ENCODE results near the gene TLX1. TPM values are rescaled to one million over a fixed set of nuclear protein-coding genes. Genes with fewer than 3 reads are reported as not detected.

TLX1 gene
- total and polyA plus RNA-seq, 9 of the 15 experiments (the other 6 are each of a cell fraction or from before 2014, with no cell fraction given), result 0.03 to 3.3 (median 0.19) TPM; not detected in 1

GRCh38 chr10:101141616-101142532, 10.8 kb downstream of the TLX1 start (continued):
- TF ChIP-seq SMC3 (conservative IDR thresholded peaks at IDR 0.05; ENCODE audit: insufficient read depth, low read depth, low read length) (peak; percentile 74), MTA3 (IDR thresholded peaks at IDR 0.05; ENCODE audit: borderline replicate concordance) (no peak), ZNF23 (CRISPR knock-in tag; IDR thresholded peaks at IDR 0.05) (no peak), NONO (IDR thresholded peaks at IDR 0.05; ENCODE audit: low read depth in 2 of 2, low read length in 1 of 2) (no peak), BRD4 (IDR thresholded peaks at IDR 0.05) (no peak), ZNF518B (CRISPR knock-in tag; IDR thresholded peaks at IDR 0.05) (no peak), IFI16 (CRISPR knock-in tag; IDR thresholded peaks at IDR 0.05) (no peak), ZFX (CRISPR knock-in tag; IDR thresholded peaks at IDR 0.05) (peak; percentile 47), TRIM24 (IDR thresholded peaks at IDR 0.05) (no peak), FOXM1 (IDR thresholded peaks at IDR 0.05; ENCODE audit: low read depth) (no peak), FOXM1 (CRISPR knock-in tag; IDR thresholded peaks at IDR 0.05; ENCODE audit: low read depth) (no peak), ZNF134 (CRISPR knock-in tag; conservative IDR thresholded peaks at IDR 0.05) (no peak), CTCFL (IDR thresholded peaks at IDR 0.05; ENCODE audit: borderline replicate concordance, insufficient read depth, low read depth, low read length, poor library complexity, severe bottlenecking) (peak; percentile 35), CXXC5 (CRISPR knock-in tag; IDR thresholded peaks at IDR 0.05) (no peak), KAT7 (CRISPR knock-in tag; IDR thresholded peaks at IDR 0.05; ENCODE audit: borderline replicate concordance) (0 out of 2 replicates have a peak, but pooled peaks have one; percentile 73), HMG20B (CRISPR knock-in tag; IDR thresholded peaks at IDR 0.05) (no peak), BCOR (IDR thresholded peaks at IDR 0.05) (no peak), PKNOX1 (IDR thresholded peaks at IDR 0.05) (no peak)
- TF ChIP-seq, protein P1, sequence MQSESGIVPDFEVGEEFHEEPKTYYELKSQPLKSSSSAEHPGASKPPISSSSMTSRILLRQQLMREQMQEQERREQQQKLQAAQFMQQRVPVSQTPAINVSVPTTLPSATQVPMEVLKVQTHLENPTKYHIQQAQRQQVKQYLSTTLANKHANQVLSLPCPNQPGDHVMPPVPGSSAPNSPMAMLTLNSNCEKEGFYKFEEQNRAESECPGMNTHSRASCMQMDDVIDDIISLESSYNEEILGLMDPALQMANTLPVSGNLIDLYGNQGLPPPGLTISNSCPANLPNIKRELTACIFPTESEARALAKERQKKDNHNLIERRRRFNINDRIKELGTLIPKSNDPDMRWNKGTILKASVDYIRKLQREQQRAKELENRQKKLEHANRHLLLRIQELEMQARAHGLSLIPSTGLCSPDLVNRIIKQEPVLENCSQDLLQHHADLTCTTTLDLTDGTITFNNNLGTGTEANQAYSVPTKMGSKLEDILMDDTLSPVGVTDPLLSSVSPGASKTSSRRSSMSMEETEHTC (IDR thresholded peaks at IDR 0.05), result no peak
